ENCODE data around the gene RNU6-1.

- no peak for TF ChIP-seq CTCF (IDR thresholded peaks at IDR 0.05 in 8 of 11, conservative IDR thresholded peaks at IDR 0.05 in 3 of 11)
- TF ChIP-seq POLR2A (IDR thresholded peaks at IDR 0.05): no peak
Measured at GRCh38 chr15:67829647-67830504, 10.0 kb downstream of the RNU6-1 start.
